ENCODE measurements around the gene DEPDC7.
"Not testable (repeated sequence)": the region's sequence is repeated elsewhere in the genome, so short reads cannot be mapped to it uniquely, and the experiment has no call there.

The DEPDC7 gene

GRCh38 chr11:33027233-33027632 is 11.6 kb downstream of the DEPDC7 start:
- H3K4me1 ChIP-seq (ENCODE audit: insufficient read depth, low read length): no peaks in the 10 kb centered on the region
- H3K4me3 ChIP-seq (ENCODE audit: low read length): no peak overlapping the region
- no peak overlapping the region for H3K27ac ChIP-seq (ENCODE audit: low read length)
- no peaks in the 10 kb centered on the region for H3K27me3 ChIP-seq (ENCODE audit: insufficient read depth, low read length)
- H3K9ac ChIP-seq (ENCODE audit: low read depth, low read length): no peak overlapping the region
- no peaks in the 10 kb centered on the region for H3K9me3 ChIP-seq (ENCODE audit: insufficient read depth, low read depth, low read length)
- H3K36me3 ChIP-seq (ENCODE audit: insufficient read depth, low read depth, low read length): 0 out of 2 replicates have a peak, but pooled peaks cover 3% of the 10 kb centered on the region

DNA sequence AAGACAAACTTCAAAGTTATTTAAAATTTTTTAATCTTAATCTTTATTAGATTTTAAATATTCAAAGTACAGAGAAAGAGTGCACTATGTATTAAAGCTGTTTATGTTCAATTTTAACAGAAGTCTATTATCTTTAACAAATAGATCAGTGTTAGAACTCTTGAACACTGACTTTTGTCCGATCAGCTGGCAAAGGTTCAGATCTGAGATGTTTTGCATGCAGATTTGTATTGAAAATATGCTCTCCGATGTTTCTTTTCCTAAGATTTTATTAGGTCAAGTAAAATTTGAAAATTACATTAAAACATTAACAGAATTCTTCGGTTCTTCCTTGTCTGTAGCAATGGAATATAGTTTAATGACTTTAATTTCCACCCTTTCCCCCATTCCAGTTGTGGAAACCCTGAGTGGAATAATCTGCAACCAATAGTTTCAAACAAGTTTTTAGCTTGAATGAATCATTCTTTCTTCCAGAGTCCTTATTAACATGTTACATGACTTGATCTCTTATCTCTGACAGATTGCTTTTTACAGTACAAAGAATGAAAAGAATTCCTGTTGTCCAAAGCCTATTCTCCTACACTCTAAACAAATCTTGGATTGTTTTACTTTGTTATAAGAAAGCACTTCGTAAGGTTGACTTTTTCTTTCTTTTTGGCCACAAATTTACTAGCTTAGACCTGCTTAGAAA is 12.3 kb downstream of the DEPDC7 start:
- H3K27ac ChIP-seq (ENCODE audit: low read length): no peak overlapping the region
- no peak overlapping the region for H3K9ac ChIP-seq (ENCODE audit: low read depth, low read length)

GRCh38 chr11:33028537-33028914 is 12.8 kb downstream of the DEPDC7 start:
- no peaks in the 10 kb centered on the region for H3K9me3 ChIP-seq (ENCODE audit: insufficient read depth, low read depth, low read length)

More for the DNA sequence above, 12.3 kb downstream of the DEPDC7 start:
- Histone ChIP-seq H3K4me3 (ENCODE audit: low read length) (no peak overlapping the region), H3K27me3 (ENCODE audit: insufficient read depth, low read length) (no peaks in the 10 kb centered on the region), H3K4me1 (ENCODE audit: insufficient read depth, low read length) (no peaks in the 10 kb centered on the region), H3K9me3 (ENCODE audit: insufficient read depth, low read depth, low read length) (no peaks in the 10 kb centered on the region), H3K36me3 (ENCODE audit: insufficient read depth, low read depth, low read length) (0 out of 2 replicates have a peak, but pooled peaks cover 3% of the 10 kb centered on the region)

DNA sequence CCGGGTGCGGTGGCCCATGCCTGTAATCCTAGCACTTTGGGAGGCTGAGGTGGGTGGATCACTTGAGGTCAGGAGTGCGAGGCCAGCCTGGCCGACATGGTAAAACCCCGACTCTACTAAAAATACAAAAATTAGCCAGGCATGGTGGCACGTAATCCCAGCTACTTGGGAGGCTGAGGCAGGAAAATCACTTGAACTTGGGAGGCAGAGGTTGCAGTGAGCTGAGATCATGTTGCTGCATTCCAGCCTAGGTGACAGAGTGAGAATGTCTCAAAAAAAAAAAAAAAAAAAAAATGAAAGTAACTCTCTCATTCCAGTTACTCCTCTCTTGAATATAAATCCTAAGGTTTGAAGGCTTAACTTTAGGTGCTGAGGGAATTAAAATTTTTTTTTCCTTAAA is 13.5 kb downstream of the DEPDC7 start:
- not testable (repeated sequence) for H3K4me3 ChIP-seq (ENCODE audit: low read length)

More at GRCh38 chr11:33028537-33028914, 12.8 kb downstream of the DEPDC7 start:
- no peak overlapping the region for H3K9ac ChIP-seq (ENCODE audit: low read depth, low read length)
- no peak overlapping the region for H3K27ac ChIP-seq (ENCODE audit: low read length)
- no peaks in the 10 kb centered on the region for H3K4me1 ChIP-seq (ENCODE audit: insufficient read depth, low read length)
- no peaks in the 10 kb centered on the region for H3K27me3 ChIP-seq (ENCODE audit: insufficient read depth, low read length)
- H3K36me3 ChIP-seq (ENCODE audit: insufficient read depth, low read depth, low read length): 0 out of 2 replicates have a peak, but pooled peaks cover 3% of the 10 kb centered on the region
- no peak overlapping the region for H3K4me3 ChIP-seq (ENCODE audit: low read length)

DNA sequence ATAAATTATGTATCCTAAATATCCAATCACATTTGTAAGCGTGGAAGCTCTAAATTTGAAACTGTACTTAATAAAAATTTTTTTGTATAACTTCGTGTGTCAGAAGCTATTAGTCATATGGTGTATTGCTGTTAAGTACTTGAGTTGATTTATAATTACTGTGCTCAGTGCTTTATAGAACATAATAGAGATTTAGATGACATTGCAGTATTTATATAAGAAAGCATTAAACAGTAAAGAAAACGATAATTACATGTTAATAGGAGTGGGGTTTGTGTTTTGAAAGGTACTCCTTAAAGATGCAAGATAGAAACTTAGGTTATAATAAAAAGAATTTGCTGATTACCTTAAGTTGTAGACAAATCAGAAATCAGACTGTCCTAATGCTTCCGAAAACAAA is 17.8 kb downstream of the DEPDC7 start:
- Histone ChIP-seq H3K36me3 (ENCODE audit: insufficient read depth, low read depth, low read length) (0 out of 2 replicates have a peak, but pooled peaks cover 3% of the 10 kb centered on the region), H3K27me3 (ENCODE audit: insufficient read depth, low read length) (no peaks in the 10 kb centered on the region), H3K9ac (ENCODE audit: low read depth, low read length) (no peak overlapping the region), H3K4me1 (ENCODE audit: insufficient read depth, low read length) (no peaks in the 10 kb centered on the region), H3K27ac (ENCODE audit: low read length) (no peak overlapping the region), H3K4me3 (ENCODE audit: low read length) (no peak overlapping the region), H3K9me3 (ENCODE audit: insufficient read depth, low read depth, low read length) (no peaks in the 10 kb centered on the region)

More for the DNA sequence above, 13.5 kb downstream of the DEPDC7 start:
- not testable (repeated sequence) for H3K9ac ChIP-seq (ENCODE audit: low read depth, low read length); H3K36me3 ChIP-seq (ENCODE audit: insufficient read depth, low read depth, low read length); H3K27ac ChIP-seq (ENCODE audit: low read length); H3K27me3 ChIP-seq (ENCODE audit: insufficient read depth, low read length); H3K9me3 ChIP-seq (ENCODE audit: insufficient read depth, low read depth, low read length); H3K4me1 ChIP-seq (ENCODE audit: insufficient read depth, low read length)

DNA sequence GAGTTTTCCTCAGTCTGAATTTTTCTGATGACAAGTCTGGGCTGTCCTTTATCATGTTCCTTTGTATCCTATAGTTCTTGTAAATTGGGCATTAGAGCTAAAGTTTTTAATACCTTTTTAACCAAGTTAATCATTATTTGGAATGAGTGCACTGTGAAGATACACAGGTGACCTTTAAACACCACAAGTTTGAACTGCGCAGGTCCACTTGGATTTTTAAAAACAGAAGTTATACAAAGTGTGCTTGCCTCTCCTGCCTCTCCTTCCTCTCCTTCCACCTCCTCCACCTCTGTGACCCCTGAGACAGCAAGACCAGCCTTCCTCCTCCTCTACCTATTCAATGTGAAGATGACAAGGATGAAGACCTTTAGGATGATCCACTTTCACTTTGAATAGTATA is 19.3 kb downstream of the DEPDC7 start:
- Histone ChIP-seq H3K9ac (ENCODE audit: low read depth, low read length) (no peak overlapping the region), H3K27me3 (ENCODE audit: insufficient read depth, low read length) (no peaks in the 10 kb centered on the region), H3K9me3 (ENCODE audit: insufficient read depth, low read depth, low read length) (no peaks in the 10 kb centered on the region), H3K4me3 (ENCODE audit: low read length) (no peak overlapping the region), H3K27ac (ENCODE audit: low read length) (no peak overlapping the region), H3K4me1 (ENCODE audit: insufficient read depth, low read length) (no peaks in the 10 kb centered on the region), H3K36me3 (ENCODE audit: insufficient read depth, low read depth, low read length) (0 out of 2 replicates have a peak, but pooled peaks cover 3% of the 10 kb centered on the region)

GRCh38 chr11:33039274-33040032 is 23.8 kb downstream of the DEPDC7 start, which contains the start of gene TCP11L1:
TSS of gene TCP11L1 (plus strand) at chr11:33039572. CDS start at chr11:33043774, 4,202 bp downstream.
- Histone ChIP-seq H3K4me1 (ENCODE audit: insufficient read depth, low read length) (no peaks in the 10 kb centered on the region), H3K9me3 (ENCODE audit: insufficient read depth, low read depth, low read length) (no peaks in the 10 kb centered on the region), H3K27me3 (ENCODE audit: insufficient read depth, low read length) (no peaks in the 10 kb centered on the region), H3K27ac (ENCODE audit: low read length) (peak within 1 kb of the TSS; percentile 78), H3K9ac (ENCODE audit: low read depth, low read length) (peak within 1 kb of the TSS; percentile 86), H3K36me3 (ENCODE audit: insufficient read depth, low read depth, low read length) (peaks cover 11% of the 10 kb centered on the region), H3K4me3 (ENCODE audit: low read length) (peak within 1 kb of the TSS; percentile 71)

- peak overlapping the region; percentile 86; the same call in 1 of the 2 replicates for H3K9ac ChIP-seq (ENCODE audit: low read depth, low read length)
- peaks cover 19% of the 10 kb centered on the region for H3K36me3 ChIP-seq (ENCODE audit: insufficient read depth, low read depth, low read length)
- no peaks in the 10 kb centered on the region for H3K27me3 ChIP-seq (ENCODE audit: insufficient read depth, low read length)
- peak overlapping the region; percentile 71 for H3K4me3 ChIP-seq (ENCODE audit: low read length)
- H3K27ac ChIP-seq (ENCODE audit: low read length): no peak overlapping the region
- no peaks in the 10 kb centered on the region for H3K4me1 ChIP-seq (ENCODE audit: insufficient read depth, low read length)
- peaks cover 6% of the 10 kb centered on the region; the same call in 1 of the 2 replicates for H3K9me3 ChIP-seq (ENCODE audit: insufficient read depth, low read depth, low read length)
Observed at GRCh38 chr11:33040033-33040861, 24.6 kb downstream of the DEPDC7 start.

DNA sequence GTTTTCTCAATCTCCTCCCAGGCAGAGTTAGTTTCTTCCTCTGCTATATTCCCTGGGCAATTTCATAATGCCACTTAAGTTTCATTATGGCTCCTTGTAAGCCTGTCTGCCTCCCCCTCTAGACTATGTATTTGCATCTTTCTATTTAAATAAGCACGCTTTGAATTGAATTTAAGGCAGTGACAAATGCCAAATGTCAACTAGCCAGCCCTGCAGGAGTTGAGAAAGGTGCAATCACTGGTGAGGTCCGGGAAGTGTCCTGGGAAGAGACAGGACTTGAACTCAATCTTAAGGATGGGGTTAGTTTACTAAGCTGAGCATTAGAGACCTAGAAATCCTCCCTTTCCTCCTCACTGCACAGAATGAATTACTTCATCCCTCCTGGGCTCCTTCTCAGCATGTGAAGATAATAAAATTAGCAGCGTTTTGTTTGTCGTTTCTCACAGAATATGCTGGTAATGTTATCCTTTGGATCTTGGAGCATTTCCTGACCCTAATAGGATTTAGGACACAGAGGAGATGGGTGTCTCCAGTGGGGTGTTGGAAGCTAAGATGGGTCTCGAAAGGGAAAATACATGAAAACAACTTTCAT is 25.3 kb downstream of the DEPDC7 start:
- Histone ChIP-seq H3K36me3 (ENCODE audit: insufficient read depth, low read depth, low read length) (peaks cover 25% of the 10 kb centered on the region), H3K4me1 (ENCODE audit: insufficient read depth, low read length) (no peaks in the 10 kb centered on the region), H3K9me3 (ENCODE audit: insufficient read depth, low read depth, low read length) (peaks cover 9% of the 10 kb centered on the region), H3K27me3 (ENCODE audit: insufficient read depth, low read length) (no peaks in the 10 kb centered on the region), H3K9ac (ENCODE audit: low read depth, low read length) (no peak overlapping the region; the same call in 1 of the 2 replicates), H3K4me3 (ENCODE audit: low read length) (peak overlapping the region; percentile 71; the same call in 1 of the 2 replicates), H3K27ac (ENCODE audit: low read length) (no peak overlapping the region)

- H3K4me3 ChIP-seq (ENCODE audit: low read length): no peak overlapping the region
- no peaks in the 10 kb centered on the region for H3K4me1 ChIP-seq (ENCODE audit: insufficient read depth, low read length)
- peaks cover 39% of the 10 kb centered on the region for H3K36me3 ChIP-seq (ENCODE audit: insufficient read depth, low read depth, low read length)
- H3K27ac ChIP-seq (ENCODE audit: low read length): no peak overlapping the region
- no peaks in the 10 kb centered on the region for H3K27me3 ChIP-seq (ENCODE audit: insufficient read depth, low read length)
- peaks cover 9% of the 10 kb centered on the region for H3K9me3 ChIP-seq (ENCODE audit: insufficient read depth, low read depth, low read length)
- no peak overlapping the region for H3K9ac ChIP-seq (ENCODE audit: low read depth, low read length)
Observed at GRCh38 chr11:33043221-33043830, 27.6 kb downstream of the DEPDC7 start.
